ENCODE measurements around the gene MYO3B. TPM values are rescaled to one million over a fixed set of nuclear protein-coding genes. Genes with fewer than 3 reads are reported as not detected.

Gene MYO3B
- total RNA-seq, 2 donors from 2014 or later, result 2.0 to 4.7 TPM

- 75 to 80% methylated on average over 8 of the region's 8 CpGs for WGBS, 2 donors
- no peak for TF ChIP-seq CTCF (IDR thresholded peaks at IDR 0.05)
- no peak for TF ChIP-seq POLR2A (IDR thresholded peaks at IDR 0.05)
- no peaks in the 10 kb centered on the region for H3K4me1 ChIP-seq
- no peaks in the 10 kb centered on the region for H3K36me3 ChIP-seq (replicated peaks in 1 of 2; ENCODE audit: insufficient read depth in 1 of 2, low read depth in 2 of 2)
- intact Hi-C loops (cut with DNase I), result no loop called here
- H3K27me3 ChIP-seq, result no peaks in the 10 kb centered on the region
- no peaks in the 10 kb centered on the region for H3K9me3 ChIP-seq
- no peak for ATAC-seq
- H3K4me3 ChIP-seq, result no peak overlapping the region
- H3K27ac ChIP-seq, result no peak overlapping the region
- DNase-seq, result no peak
Observed at GRCh38 chr2:170647741-170648436, 469.9 kb downstream of the MYO3B start.

GRCh38 chr2:170651624-170652325 is 473.8 kb downstream of the MYO3B start:
- Histone ChIP-seq H3K36me3 (replicated peaks in 1 of 2; ENCODE audit: insufficient read depth in 1 of 2, low read depth in 2 of 2) (no peaks in the 10 kb centered on the region), H3K4me3 (no peak overlapping the region), H3K27me3 (no peaks in the 10 kb centered on the region), H3K9me3 (no peaks in the 10 kb centered on the region), H3K27ac (no peak overlapping the region), H3K4me1 (no peaks in the 10 kb centered on the region)
- WGBS, 2 donors, result 43 to 50% methylated on average over 9 of the region's 9 CpGs
- no peak for DNase-seq
- ATAC-seq, result no peak
- TF ChIP-seq POLR2A (IDR thresholded peaks at IDR 0.05), result no peak
- TF ChIP-seq CTCF (IDR thresholded peaks at IDR 0.05), result no peak
- intact Hi-C loops (cut with DNase I), result no loop called here

GRCh38 chr2:170652637-170653417 is 474.9 kb downstream of the MYO3B start:
- H3K4me3 ChIP-seq, result no peak overlapping the region
- TF ChIP-seq POLR2A (IDR thresholded peaks at IDR 0.05), result no peak
- no peak for TF ChIP-seq CTCF (IDR thresholded peaks at IDR 0.05)
- WGBS, 2 donors, result 68 to 87% methylated on average over 5 of the region's 5 CpGs
- no peaks in the 10 kb centered on the region for H3K27me3 ChIP-seq
- intact Hi-C loops (cut with DNase I), result no loop called here
- no peak for DNase-seq
- H3K27ac ChIP-seq, result no peak overlapping the region
- no peaks in the 10 kb centered on the region for H3K36me3 ChIP-seq (replicated peaks in 1 of 2; ENCODE audit: insufficient read depth in 1 of 2, low read depth in 2 of 2)
- no peaks in the 10 kb centered on the region for H3K4me1 ChIP-seq
- ATAC-seq, result no peak
- H3K9me3 ChIP-seq, result no peaks in the 10 kb centered on the region

- DNase-seq (no peak), ATAC-seq (no peak)
- H3K4me1 ChIP-seq, result peaks cover 8% of the 10 kb centered on the region
- TF ChIP-seq CTCF (IDR thresholded peaks at IDR 0.05), result no peak
- TF ChIP-seq POLR2A (IDR thresholded peaks at IDR 0.05), result no peak
- H3K27me3 ChIP-seq, result no peaks in the 10 kb centered on the region
- no peak overlapping the region for H3K4me3 ChIP-seq
- no peak overlapping the region for H3K27ac ChIP-seq
- intact Hi-C loops (cut with DNase I), result no loop called here
- H3K36me3 ChIP-seq (replicated peaks in 1 of 2; ENCODE audit: insufficient read depth in 1 of 2, low read depth in 2 of 2), result no peaks in the 10 kb centered on the region
- WGBS, 2 donors, result 74 to 78% methylated on average over 3 of the region's 3 CpGs
- H3K9me3 ChIP-seq, result no peaks in the 10 kb centered on the region
Observed at GRCh38 chr2:170656669-170657068, 478.7 kb downstream of the MYO3B start.

Measured in body of pancreas (tissue), 4 donors.